HCT116 (cell line): ENCODE measurements around the gene ANKS1A. TPM values are rescaled to one million over a fixed set of nuclear protein-coding genes. Genes with fewer than 3 reads are reported as not detected.

Experiments
- ATAC-seq: fragments of 200-7000 bp; cut with Tn5 transposase; 2 replicates; pipeline ENCODE4 v1.9.1; 2020; ENCODE audit warnings: mild to moderate bottlenecking, moderate library complexity
- BruUV-seq: library from RNA; stranded (reverse); fragments of 400-500 nt; replicated peaks from 2 replicates; lab custom pipeline; 2021; lab: Mats Ljungman, UMichigan
- CTCF ChIA-PET: fragments of 300-600 bp; sonication (Branson Sonifier 250); formaldehyde crosslinking; loops from one replicate; lab custom pipeline; 2021; ENCODE audit warnings: antibody characterized with exemption; lab: Charles Lee
- POLR2A ChIA-PET: fragments of 300-600, 350-600 bp; sonication (Branson Sonifier 250); formaldehyde crosslinking; loops from one replicate; lab custom pipeline; 2021; ENCODE audit warnings: antibody characterized with exemption; lab: Charles Lee
- RAD21 ChIA-PET, 2 experiments: fragments of 300-600 bp; sonication (Branson Sonifier 250); formaldehyde crosslinking; loops; one replicate each; lab custom pipeline; 2023; ENCODE audit warnings: low total read pairs in 2 of 2; ENCODE audit not compliant: uncharacterized antibody in 2 of 2, unreplicated experiment in 2 of 2, low non-redundant PET in 1 of 2; lab: Charles Lee
- DNase-seq: peaks from one replicate; pipeline ENCODE4 v3.0.0-alpha.2; 2010; ENCODE audit warnings: low read depth, low spot score
- H2AFZ ChIP-seq: fragments of 200-600 bp; shearing (Covaris generic), sonication (generic); 2 replicates; pipeline ENCODE4 v1.6.1; 2017; ENCODE audit warnings: low read depth, mixed run types, mixed read lengths, antibody characterized with exemption, low read length; ENCODE audit not compliant: poor library complexity, severe bottlenecking
- H3K27ac ChIP-seq: 2 replicates; pipeline ENCODE4 v1.5.1; 2012; ENCODE audit warnings: low read depth, low read length
- H3K27me3 ChIP-seq: fragments of 200-600 bp; sonication (generic); 2 replicates; pipeline ENCODE4 v1.6.1; 2016; ENCODE audit warnings: mixed run types, low read length, mixed read lengths; ENCODE audit not compliant: insufficient read depth
- H3K36me3 ChIP-seq, 2 experiments: fragments of 200-500 bp in 1 of 2; fragments of 200-600 bp in 1 of 2; sonication (Bioruptor generic) in 1 of 2; sonication (generic) in 1 of 2; 2 replicates each; pipeline versions ENCODE4 v1.5.1 to v1.6.1; 2014 to 2016; ENCODE audit warnings: low read length in 2 of 2, inconsistent platforms in 1 of 2, mixed read lengths in 1 of 2, mixed run types in 1 of 2; ENCODE audit not compliant: insufficient read depth in 2 of 2, control insufficient read depth in 1 of 2
- H3K4me1 ChIP-seq, 2 experiments: fragments of 200-600 bp in 1 of 2; sonication (generic) in 1 of 2; 2 replicates each; pipeline versions ENCODE4 v1.5.1 to v1.6.1; 2012 to 2017; ENCODE audit warnings: low read length in 2 of 2, inconsistent platforms in 1 of 2, mild to moderate bottlenecking in 1 of 2, mixed read lengths in 1 of 2, mixed run types in 1 of 2, moderate library complexity in 1 of 2; ENCODE audit not compliant: insufficient read depth in 2 of 2, control insufficient read depth in 1 of 2
- H3K4me2 ChIP-seq: fragments of 200-600 bp; sonication (generic); 2 replicates; pipeline ENCODE4 v1.6.1; 2017; ENCODE audit warnings: mixed run types, low read length, mixed read lengths
- H3K4me3 ChIP-seq, 2 experiments: fragments of 200-600 bp in 1 of 2; sonication (generic) in 1 of 2; replicated peaks in 1 of 2; 2 replicates each; pipeline ENCODE4 v1.5.1; 2011 to 2016; ENCODE audit warnings: low read length in 2 of 2, control low read depth in 1 of 2, low read depth in 1 of 2, mild to moderate bottlenecking in 1 of 2, mixed read lengths in 1 of 2, mixed run types in 1 of 2
- H3K79me2 ChIP-seq: fragments of 200-600 bp; sonication (generic); 2 replicates; pipeline ENCODE4 v1.6.1; 2017; ENCODE audit warnings: mild to moderate bottlenecking, mixed run types, low read length, moderate library complexity, mixed read lengths; ENCODE audit not compliant: insufficient read depth
- H3K9ac ChIP-seq: fragments of 200-600 bp; sonication (generic); 2 replicates; pipeline ENCODE4 v1.6.1; 2016; ENCODE audit warnings: low read length, mixed read lengths
- H3K9me2 ChIP-seq: fragments of 200-600 bp; sonication (generic), shearing (Covaris generic); 2 replicates; pipeline ENCODE4 v1.6.1; 2017; ENCODE audit warnings: mixed run types, mild to moderate bottlenecking, moderate library complexity; ENCODE audit not compliant: insufficient read depth
- H3K9me3 ChIP-seq, 2 experiments: fragments of 200-500 bp in 1 of 2; fragments of 200-600 bp in 1 of 2; sonication (Bioruptor generic) in 1 of 2; sonication (generic) in 1 of 2; 2 replicates each; pipeline ENCODE4 v1.6.1; 2014 to 2017; ENCODE audit warnings: low read length in 2 of 2, mixed read lengths in 2 of 2, inconsistent platforms in 1 of 2, low read depth in 1 of 2, mild to moderate bottlenecking in 1 of 2, mixed run types in 1 of 2, moderate library complexity in 1 of 2; ENCODE audit not compliant: control insufficient read depth in 1 of 2, insufficient read depth in 1 of 2
- H4K20me1 ChIP-seq: fragments of 200-600 bp; sonication (generic), shearing (Covaris generic); 2 replicates; pipeline ENCODE4 v1.6.1; 2017; ENCODE audit warnings: mixed run types, mild to moderate bottlenecking, moderate library complexity; ENCODE audit not compliant: insufficient read depth
- CTCF ChIP-seq, 3 experiments: fragments of 200-600 bp in 1 of 3; sonication (generic) in 1 of 3; IDR thresholded peaks in 2 of 3; conservative IDR thresholded peaks in 1 of 3; 2 replicates each; pipeline ENCODE4 v1.5.1; 2012 to 2017; ENCODE audit warnings: low read depth in 2 of 3, low read length in 2 of 3, antibody characterized with exemption in 1 of 3, borderline replicate concordance in 1 of 3, control low read depth in 1 of 3, mild to moderate bottlenecking in 1 of 3, mixed read lengths in 1 of 3, mixed run types in 1 of 3, moderate library complexity in 1 of 3; ENCODE audit not compliant: insufficient read depth in 1 of 3
- FOSL1 ChIP-seq: IDR thresholded peaks from 2 replicates; pipeline ENCODE4 v1.6.1; 2012; ENCODE audit warnings: low read depth
- RAD21 ChIP-seq: IDR thresholded peaks from 2 replicates; pipeline ENCODE4 v1.6.1; 2012; ENCODE audit warnings: low read depth, mild to moderate bottlenecking
- ZFX ChIP-seq: fragments of 450-650 bp; IDR thresholded peaks from 2 replicates; pipeline ENCODE4 v1.6.1; 2017
- intact Hi-C: fragments of 100-400 bp; cut with micrococcal nuclease; formaldehyde crosslinking; loops from 2 replicates; pipeline ENCODE4 v1.10.0; 2022
- total RNA-seq: library from RNA; stranded (reverse); gene quantifications from one replicate; pipeline ENCODE4 v1.2.1, GENCODE V29; 2021; ENCODE audit not compliant: unreplicated experiment

ANKS1A gene
- total RNA-seq, 1 experiment from 2014 or later = 20.6 TPM

DNA sequence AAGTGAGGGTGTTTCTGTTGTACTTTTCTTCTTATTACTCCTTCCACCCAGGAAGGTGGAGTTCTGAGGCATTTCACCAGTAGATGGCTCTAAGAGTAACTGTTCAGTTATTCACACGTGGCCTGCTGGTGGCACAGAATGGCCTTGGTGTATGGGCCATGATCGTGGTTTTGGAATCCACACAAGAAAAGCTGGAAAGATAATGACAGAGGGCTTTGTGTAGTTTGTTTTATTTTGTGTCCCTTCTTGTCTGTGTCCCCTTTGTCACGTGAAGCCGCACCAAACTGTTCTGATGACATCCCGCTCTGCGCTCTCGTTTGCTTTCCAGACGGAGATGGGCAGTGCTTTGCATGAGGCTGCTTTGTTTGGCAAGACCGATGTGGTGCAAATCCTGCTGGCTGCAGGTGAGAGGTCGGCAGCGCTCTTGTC, 93.4 kb downstream of the ANKS1A start:
- no TSS peak for BruUV-seq
- POLR2A ChIA-PET = no interaction called here
- no peak overlapping the region for H3K9ac ChIP-seq
- no peaks in the 10 kb centered on the region for H3K27me3 ChIP-seq
- H4K20me1 ChIP-seq = no peaks in the 10 kb centered on the region
- RAD21 ChIA-PET = no interaction called here
- H2AFZ ChIP-seq = no peak overlapping the region
- H3K27ac ChIP-seq = no peak overlapping the region
- ATAC-seq = peak; percentile 79
- no peaks in the 10 kb centered on the region for H3K9me3 ChIP-seq
- TF ChIP-seq ZFX = no peak
- TF ChIP-seq RAD21 = peak; percentile 24; the same call in 1 of the 2 replicates
- peak; percentile 6 to 31 (median 31); a peak in 2 of 6 replicates for TF ChIP-seq CTCF (IDR thresholded peaks at IDR 0.05 in 2 of 3, conservative IDR thresholded peaks at IDR 0.05 in 1 of 3; ENCODE audit: borderline replicate concordance in 1 of 3, insufficient read depth in 1 of 3, low read depth in 2 of 3, low read length in 2 of 3)
- no peak for TF ChIP-seq FOSL1
- intact Hi-C loops = no loop called here
- no peaks in the 10 kb centered on the region for H3K9me2 ChIP-seq
- no peak overlapping the region for H3K4me2 ChIP-seq
- no peak overlapping the region for H3K4me3 ChIP-seq
- CTCF ChIA-PET = no interaction called here
- no peak for DNase-seq
- no peaks in the 10 kb centered on the region for H3K79me2 ChIP-seq
- peaks cover 4 to 14% of the 10 kb centered on the region in 2 experiments; a peak in 2 of 4 replicates for H3K36me3 ChIP-seq
- peaks cover 0 to 7% of the 10 kb centered on the region in 2 experiments; a peak in 2 of 4 replicates for H3K4me1 ChIP-seq

- H3K79me2 ChIP-seq = no peaks in the 10 kb centered on the region
- POLR2A ChIA-PET = no interaction called here
- H3K4me3 ChIP-seq = no peak overlapping the region
- H3K36me3 ChIP-seq = peaks cover 4 to 14% of the 10 kb centered on the region in 2 experiments; a peak in 2 of 4 replicates
- RAD21 ChIA-PET = no interaction called here
- ATAC-seq (no peak), DNase-seq (no peak)
- peaks cover 0 to 7% of the 10 kb centered on the region in 2 experiments; a peak in 2 of 4 replicates for H3K4me1 ChIP-seq
- H3K9me2 ChIP-seq = no peaks in the 10 kb centered on the region
- no TSS peak for BruUV-seq
- no peak overlapping the region for H3K27ac ChIP-seq
- H3K9ac ChIP-seq = no peak overlapping the region
- no peaks in the 10 kb centered on the region for H3K27me3 ChIP-seq
- H3K4me2 ChIP-seq = no peak overlapping the region
- no peaks in the 10 kb centered on the region for H3K9me3 ChIP-seq
- TF ChIP-seq RAD21 = no peak
- intact Hi-C loops = no loop called here
- H2AFZ ChIP-seq = no peak overlapping the region
- CTCF ChIA-PET = interaction anchor here (1.0 kb wide), 1 partner anchor 155 kb away, joined by 3 read pairs; no protein-coding TSS in a partner anchor
- no peaks in the 10 kb centered on the region for H4K20me1 ChIP-seq
These were observed 95.4 kb downstream of the ANKS1A start for GRCh38 chr6:34984416-34984815.
